Measurements from ENCODE around the gene GFPT2.

Gene GFPT2

GRCh38 chr5:180349391-180349790 lies 3.7 kb downstream of the GFPT2 start:
- CTCF ChIA-PET = no interaction called here

GRCh38 chr5:180348336-180348735 lies 4.8 kb downstream of the GFPT2 start:
- peaks cover 2% of the 10 kb centered on the region; the same call in 1 of the 2 replicates for H3K4me1 ChIP-seq (ENCODE audit: control insufficient read depth, insufficient read depth, low read length)
- H3K36me3 ChIP-seq (ENCODE audit: control insufficient read depth in 2 of 2, insufficient read depth in 1 of 2, low read length in 2 of 2) = peaks cover 0 to 5% of the 10 kb centered on the region in 2 experiments; a peak in 1 of 3 replicates
- no peaks in the 10 kb centered on the region for H3K9me3 ChIP-seq (ENCODE audit: control insufficient read depth, insufficient read depth, low read depth, low read length)
- ChIA-PET POLR2A (no interaction called here), CTCF (interaction anchor here (1.3 kb wide), 1 partner anchor 123 kb away, joined by 3 read pairs; no protein-coding TSS in a partner anchor)
- no peak for TF ChIP-seq EGR2 (tag by site-specific recombination; IDR thresholded peaks at IDR 0.05; ENCODE audit: low read depth)
- 0 out of 2 replicates have a peak, but pooled peaks have one; percentile 10 for TF ChIP-seq ZIC2 (tag by site-specific recombination; IDR thresholded peaks at IDR 0.05)
- no peak overlapping the region for H3K27ac ChIP-seq (ENCODE audit: extremely low read depth, low read depth, low read length)
- H3K4me3 ChIP-seq (ENCODE audit: low read depth, low read length) = no peak overlapping the region

More at GRCh38 chr5:180349391-180349790, 3.7 kb downstream of the GFPT2 start:
- peaks cover 0 to 5% of the 10 kb centered on the region in 2 experiments; a peak in 1 of 3 replicates for H3K36me3 ChIP-seq (ENCODE audit: control insufficient read depth in 2 of 2, insufficient read depth in 1 of 2, low read length in 2 of 2)
- H3K9me3 ChIP-seq (ENCODE audit: control insufficient read depth, insufficient read depth, low read depth, low read length) = no peaks in the 10 kb centered on the region
- POLR2A ChIA-PET = no interaction called here
- H3K4me1 ChIP-seq (ENCODE audit: control insufficient read depth, insufficient read depth, low read length) = peaks cover 2% of the 10 kb centered on the region; the same call in 1 of the 2 replicates
- TF ChIP-seq ZNF112 (tag by site-specific recombination; IDR thresholded peaks at IDR 0.05) (no peak), ZFP69B (tag by site-specific recombination; IDR thresholded peaks at IDR 0.05) (no peak), ZBTB10 (tag by site-specific recombination; IDR thresholded peaks at IDR 0.05) (no peak), ZNF391 (tag by site-specific recombination; IDR thresholded peaks at IDR 0.05; ENCODE audit: borderline replicate concordance, low read depth) (no peak)
- H3K4me3 ChIP-seq (ENCODE audit: low read depth, low read length) = no peak overlapping the region
- no peak overlapping the region for H3K27ac ChIP-seq (ENCODE audit: extremely low read depth, low read depth, low read length)

GRCh38 chr5:180347702-180348101 lies 5.4 kb downstream of the GFPT2 start:
- Histone ChIP-seq H3K9me3 (ENCODE audit: control insufficient read depth, insufficient read depth, low read depth, low read length) (no peaks in the 10 kb centered on the region), H3K4me3 (ENCODE audit: low read depth, low read length) (no peak overlapping the region), H3K4me1 (ENCODE audit: control insufficient read depth, insufficient read depth, low read length) (no peaks in the 10 kb centered on the region), H3K27ac (ENCODE audit: extremely low read depth, low read depth, low read length) (no peak overlapping the region), H3K36me3 (ENCODE audit: control insufficient read depth in 2 of 2, insufficient read depth in 1 of 2, low read length in 2 of 2) (peaks cover 0 to 5% of the 10 kb centered on the region in 2 experiments; a peak in 1 of 3 replicates)
- CTCF ChIA-PET = interaction anchor here (1.3 kb wide), 1 partner anchor 124 kb away, joined by 3 read pairs; no protein-coding TSS in a partner anchor
- no peak for TF ChIP-seq OSR2 (tag by site-specific recombination; IDR thresholded peaks at IDR 0.05)
- no peak for TF ChIP-seq RBAK (tag by site-specific recombination; IDR thresholded peaks at IDR 0.05)
- no peak for TF ChIP-seq ZNF350 (tag by site-specific recombination; IDR thresholded peaks at IDR 0.05)
- no peak for TF ChIP-seq ZNF366 (tag by site-specific recombination; conservative IDR thresholded peaks at IDR 0.05)
- TF ChIP-seq HOXC10 (CRISPR knock-in tag; IDR thresholded peaks at IDR 0.05) = no peak
- TF ChIP-seq ZNF548 (tag by site-specific recombination; IDR thresholded peaks at IDR 0.05) = no peak
- TF ChIP-seq ZNF843 (tag by site-specific recombination; IDR thresholded peaks at IDR 0.05) = no peak
- no peak for TF ChIP-seq ZNF558 (tag by site-specific recombination; IDR thresholded peaks at IDR 0.05)
- no peak for TF ChIP-seq ZNF426 (tag by site-specific recombination; IDR thresholded peaks at IDR 0.05)
- POLR2A ChIA-PET = no interaction called here

- Histone ChIP-seq H3K4me3 (ENCODE audit: low read depth, low read length) (no peak overlapping the region), H3K27ac (ENCODE audit: extremely low read depth, low read depth, low read length) (no peak overlapping the region), H3K4me1 (ENCODE audit: control insufficient read depth, insufficient read depth, low read length) (no peaks in the 10 kb centered on the region), H3K9me3 (ENCODE audit: control insufficient read depth, insufficient read depth, low read depth, low read length) (no peaks in the 10 kb centered on the region), H3K36me3 (ENCODE audit: control insufficient read depth in 2 of 2, insufficient read depth in 1 of 2, low read length in 2 of 2) (peaks cover 0 to 5% of the 10 kb centered on the region in 2 experiments; a peak in 1 of 3 replicates)
- CTCF ChIA-PET = interaction anchor here (1.1 kb wide), 1 partner anchor 30 kb away, joined by 4 read pairs; no protein-coding TSS in a partner anchor
- POLR2A ChIA-PET = no interaction called here
- TF ChIP-seq ZNF140 (tag by site-specific recombination; IDR thresholded peaks at IDR 0.05) (no peak), ZIC2 (tag by site-specific recombination; IDR thresholded peaks at IDR 0.05) (0 out of 2 replicates have a peak, but pooled peaks have one; percentile 15), ZNF768 (tag by site-specific recombination; IDR thresholded peaks at IDR 0.05) (no peak), ZNF211 (tag by site-specific recombination; IDR thresholded peaks at IDR 0.05; ENCODE audit: low read depth) (no peak), EGR2 (tag by site-specific recombination; IDR thresholded peaks at IDR 0.05; ENCODE audit: low read depth) (no peak), GLIS1 (tag by site-specific recombination; IDR thresholded peaks at IDR 0.05) (no peak), ZXDB (tag by site-specific recombination; IDR thresholded peaks at IDR 0.05) (no peak)
Observed at GRCh38 chr5:180346358-180346757, 6.8 kb downstream of the GFPT2 start.

All from HEK293 (cell line).